CD4-positive, alpha-beta T cell (primary cell): ENCODE results near the gene DENND11. TPM values are rescaled to one million over a fixed set of nuclear protein-coding genes. Genes with fewer than 3 reads are reported as not detected.

Source experiments
- ATAC-seq: fragments of 200-7000 bp; cut with Tn5 transposase; one replicate; pipeline ENCODE4 v1.10.0; 2022; ENCODE audit warnings: mild to moderate bottlenecking; ENCODE audit not compliant: poor library complexity
- CTCF ChIA-PET: fragments of 350-600 bp; sonication (Branson Sonifier 250); formaldehyde crosslinking; loops from one replicate; lab custom pipeline; 2021; ENCODE audit warnings: antibody characterized with exemption, inconsistent platforms; lab: Charles Lee
- POLR2A ChIA-PET: fragments of 350-600 bp; sonication (Branson Sonifier 250); formaldehyde crosslinking; loops from one replicate; lab custom pipeline; 2021; ENCODE audit warnings: antibody characterized with exemption, inconsistent platforms; lab: Charles Lee
- DNase-seq, 14 experiments: peaks; one replicate each; pipeline ENCODE4 v3.0.0-alpha.2; 2013 to 2020; ENCODE audit warnings: mixed read lengths in 2 of 14
- H3K27ac ChIP-seq, 2 donors: one replicate each; pipeline versions ENCODE4 v1.5.1 to v1.7.0; 2013; ENCODE audit warnings: low read length in 2 of 2, low read depth in 1 of 2, mild to moderate bottlenecking in 1 of 2
- H3K27me3 ChIP-seq, 2 experiments: 1 replicate in 1 of 2; 2 replicates in 1 of 2; pipeline versions ENCODE4 v1.6.1 to v1.7.0; 2013; ENCODE audit warnings: low read length in 2 of 2, control low read depth in 1 of 2, mild to moderate bottlenecking in 1 of 2, moderate library complexity in 1 of 2; ENCODE audit not compliant: insufficient read depth in 2 of 2, control insufficient read depth in 1 of 2
- H3K36me3 ChIP-seq: one replicate; pipeline ENCODE4 v1.6.1; 2013; ENCODE audit warnings: low read length, control low read depth; ENCODE audit not compliant: insufficient read depth
- H3K4me1 ChIP-seq: one replicate; pipeline ENCODE4 v1.6.1; 2013; ENCODE audit warnings: low read length, control low read depth; ENCODE audit not compliant: insufficient read depth
- H3K4me3 ChIP-seq: one replicate; pipeline ENCODE4 v1.5.1; 2013; ENCODE audit warnings: mild to moderate bottlenecking, low read length, moderate library complexity
- H3K9me3 ChIP-seq, 2 experiments: 1 replicate in 1 of 2; 2 replicates in 1 of 2; pipeline versions ENCODE4 v1.6.1 to v1.7.0; 2013; ENCODE audit warnings: low read length in 2 of 2, mild to moderate bottlenecking in 2 of 2, control low read depth in 1 of 2, moderate library complexity in 1 of 2; ENCODE audit not compliant: control insufficient read depth in 1 of 2, insufficient read depth in 1 of 2
- H3K27ac Mint-ChIP-seq: one replicate; pipeline ENCODE4 v1.8.0; 2020; ENCODE audit warnings: mixed read lengths
- H3K27me3 Mint-ChIP-seq: one replicate; pipeline ENCODE4 v1.8.0; 2021; ENCODE audit warnings: mixed read lengths
- H3K36me3 Mint-ChIP-seq: one replicate; pipeline ENCODE4 v1.8.0; 2021; ENCODE audit warnings: low read depth, mixed read lengths
- H3K4me1 Mint-ChIP-seq: one replicate; pipeline ENCODE4 v1.8.0; 2021; ENCODE audit warnings: low read depth, mixed read lengths
- H3K4me3 Mint-ChIP-seq: one replicate; pipeline ENCODE4 v1.8.0; 2020; ENCODE audit warnings: mild to moderate bottlenecking, mixed read lengths
- H3K9me3 Mint-ChIP-seq: one replicate; pipeline ENCODE4 v1.8.0; 2020; ENCODE audit warnings: mixed read lengths
- intact Hi-C, 2 experiments: fragments of 100-400 bp; cut with DNase I in 1 of 2; cut with micrococcal nuclease in 1 of 2; formaldehyde crosslinking; loops; one replicate each; pipeline versions ENCODE4 v1.15.1 to v1.9.0; 2023 to 2025; cut with DNase I, micrococcal nuclease
- total RNA-seq, 174 experiments: library from RNA in 2 of 174; stranded (reverse) in 2 of 174; gene quantifications; one replicate each; pipeline ENCODE4 v1.2.3 and lab custom pipeline; 2021 to 2026
- TF ChIP-seq, protein P1 (sequence below): fragments of 200-600 bp; IDR thresholded peaks from one replicate; pipeline ENCODE4 v1.8.0; 2022; ENCODE audit warnings: antibody characterized with exemption, mild to moderate bottlenecking

The DENND11 gene
- total RNA-seq, 2 experiments from 2014 or later: 39.2 to 41.1 TPM

DNA sequence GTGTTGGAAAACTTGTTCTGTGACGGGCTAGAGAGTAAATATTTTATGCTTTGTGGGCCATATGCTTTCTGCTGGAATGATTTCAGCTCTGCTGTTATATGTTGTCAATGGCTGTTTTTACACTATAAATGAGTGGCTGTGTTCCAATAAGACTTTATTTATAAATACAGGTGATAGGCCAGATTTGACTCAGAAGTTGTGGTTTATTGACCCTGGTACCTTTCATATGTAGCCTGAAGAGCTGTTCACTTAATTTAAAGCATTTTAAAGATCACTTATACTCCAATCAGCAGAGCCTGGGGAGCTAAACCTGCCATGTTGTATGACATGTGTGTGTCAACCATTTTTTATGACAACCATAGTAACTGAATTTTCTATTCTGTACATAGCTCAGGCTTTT, 27.1 kb upstream of the DENND11 start:
- no peak overlapping the region for H3K4me3 ChIP-seq
- H3K27ac ChIP-seq: no peak overlapping the region
- H3K27me3 Mint-ChIP-seq: no peaks in the 10 kb centered on the region
- no peaks in the 10 kb centered on the region for H3K27me3 ChIP-seq
- no peaks in the 10 kb centered on the region for H3K36me3 ChIP-seq
- intact Hi-C loops: no loop called here
- H3K4me3 Mint-ChIP-seq: no peak overlapping the region
- DNase-seq (no peak), ATAC-seq (no peak)
- no peaks in the 10 kb centered on the region for H3K4me1 ChIP-seq
- POLR2A ChIA-PET: interaction anchor here (1.2 to 2.3 kb wide), 2 partner anchors 9 to 19 kb away, joined by 3 to 11 read pairs; partner anchors contain the start of gene SSBP1
- no peaks in the 10 kb centered on the region for H3K4me1 Mint-ChIP-seq
- CTCF ChIA-PET: interaction anchor here (1.5 to 2.1 kb wide), 2 partner anchors 9 to 74 kb away, joined by 4 to 6 read pairs; partner anchors contain the start of gene SSBP1
- TF ChIP-seq, protein P1, sequence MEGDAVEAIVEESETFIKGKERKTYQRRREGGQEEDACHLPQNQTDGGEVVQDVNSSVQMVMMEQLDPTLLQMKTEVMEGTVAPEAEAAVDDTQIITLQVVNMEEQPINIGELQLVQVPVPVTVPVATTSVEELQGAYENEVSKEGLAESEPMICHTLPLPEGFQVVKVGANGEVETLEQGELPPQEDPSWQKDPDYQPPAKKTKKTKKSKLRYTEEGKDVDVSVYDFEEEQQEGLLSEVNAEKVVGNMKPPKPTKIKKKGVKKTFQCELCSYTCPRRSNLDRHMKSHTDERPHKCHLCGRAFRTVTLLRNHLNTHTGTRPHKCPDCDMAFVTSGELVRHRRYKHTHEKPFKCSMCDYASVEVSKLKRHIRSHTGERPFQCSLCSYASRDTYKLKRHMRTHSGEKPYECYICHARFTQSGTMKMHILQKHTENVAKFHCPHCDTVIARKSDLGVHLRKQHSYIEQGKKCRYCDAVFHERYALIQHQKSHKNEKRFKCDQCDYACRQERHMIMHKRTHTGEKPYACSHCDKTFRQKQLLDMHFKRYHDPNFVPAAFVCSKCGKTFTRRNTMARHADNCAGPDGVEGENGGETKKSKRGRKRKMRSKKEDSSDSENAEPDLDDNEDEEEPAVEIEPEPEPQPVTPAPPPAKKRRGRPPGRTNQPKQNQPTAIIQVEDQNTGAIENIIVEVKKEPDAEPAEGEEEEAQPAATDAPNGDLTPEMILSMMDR: no peak
- no peaks in the 10 kb centered on the region for H3K9me3 Mint-ChIP-seq
- H3K36me3 Mint-ChIP-seq: peaks cover 6% of the 10 kb centered on the region
- no peaks in the 10 kb centered on the region for H3K9me3 ChIP-seq
- no peak overlapping the region for H3K27ac Mint-ChIP-seq

GRCh38 chr7:141722529-141722928, 20.6 kb upstream of the DENND11 start:
- Histone ChIP-seq H3K27ac (no peak overlapping the region), H3K27me3 (no peaks in the 10 kb centered on the region), H3K4me3 (no peak overlapping the region), H3K9me3 (no peaks in the 10 kb centered on the region), H3K4me1 (no peaks in the 10 kb centered on the region), H3K36me3 (no peaks in the 10 kb centered on the region)
- H3K4me3 Mint-ChIP-seq: no peak overlapping the region
- DNase-seq: no peak
- H3K27me3 Mint-ChIP-seq: no peaks in the 10 kb centered on the region
- intact Hi-C loops: no loop called here
- TF ChIP-seq, protein P1: no peak
- no peak overlapping the region for H3K27ac Mint-ChIP-seq
- ChIA-PET CTCF (interaction anchor here (0.6 to 1.4 kb wide), 4 partner anchors 9 to 816 kb away, joined by 3 to 4 read pairs (median 3); no protein-coding TSS in a partner anchor), POLR2A (interaction anchor here (1.3 kb wide), 1 partner anchor 15 kb away, joined by 5 read pairs; the partner anchor contains the start of gene SSBP1)
- H3K4me1 Mint-ChIP-seq: no peaks in the 10 kb centered on the region
- no peak for ATAC-seq
- H3K9me3 Mint-ChIP-seq: no peaks in the 10 kb centered on the region
- peaks cover 11% of the 10 kb centered on the region for H3K36me3 Mint-ChIP-seq

- no peaks in the 10 kb centered on the region for H3K27me3 Mint-ChIP-seq
Measured at GRCh38 chr7:141717450-141717849, 15.5 kb upstream of the DENND11 start.

More at GRCh38 chr7:141717450-141717849, 15.5 kb upstream of the DENND11 start:
- ChIA-PET POLR2A (interaction anchor here (0.7 kb wide), 1 partner anchor 15 kb away, joined by 3 read pairs; the partner anchor contains the start of gene DENND11), CTCF (interaction anchor here (1.5 kb wide), 1 partner anchor 20 kb away, joined by 5 read pairs; the partner anchor contains the start of gene SSBP1)
- no peaks in the 10 kb centered on the region for H3K27me3 ChIP-seq
- Mint-ChIP-seq H3K9me3 (no peaks in the 10 kb centered on the region), H3K27ac (no peak overlapping the region), H3K4me1 (no peaks in the 10 kb centered on the region), H3K4me3 (no peak overlapping the region), H3K36me3 (peaks cover 7% of the 10 kb centered on the region)
- H3K4me3 ChIP-seq: no peak overlapping the region
- no peaks in the 10 kb centered on the region for H3K36me3 ChIP-seq
- no peaks in the 10 kb centered on the region for H3K4me1 ChIP-seq
- H3K27ac ChIP-seq: no peak overlapping the region
- intact Hi-C loops: no loop called here
- DNase-seq: no peak
- no peaks in the 10 kb centered on the region for H3K9me3 ChIP-seq
- TF ChIP-seq, protein P1: no peak
- no peak for ATAC-seq
